Fibroblast of villous mesenchyme (primary cell): ENCODE results near the gene FAM72C. TPM values are rescaled to one million over a fixed set of nuclear protein-coding genes. Genes with fewer than 3 reads are reported as not detected.
"Not testable (repeated sequence)": the region's sequence is repeated elsewhere in the genome, so short reads cannot be mapped to it uniquely, and the experiment has no call there.

Experiments
- DNase-seq: peaks from one replicate; pipeline ENCODE4 v3.0.0-alpha.2; 2010; ENCODE audit warnings: low read depth
- H3K4me3 ChIP-seq: 2 replicates; pipeline ENCODE4 v1.5.1; 2011; ENCODE audit warnings: low read depth, mild to moderate bottlenecking, low read length
- total RNA-seq: library from RNA; depleted of rRNA; stranded (reverse); fragments of >200 nt; gene quantifications from 2 replicates; pipeline ENCODE4 v1.2.3, GENCODE V29; 2012

The FAM72C gene
- total RNA-seq, 1 donor, result 1.3 TPM

DNA sequence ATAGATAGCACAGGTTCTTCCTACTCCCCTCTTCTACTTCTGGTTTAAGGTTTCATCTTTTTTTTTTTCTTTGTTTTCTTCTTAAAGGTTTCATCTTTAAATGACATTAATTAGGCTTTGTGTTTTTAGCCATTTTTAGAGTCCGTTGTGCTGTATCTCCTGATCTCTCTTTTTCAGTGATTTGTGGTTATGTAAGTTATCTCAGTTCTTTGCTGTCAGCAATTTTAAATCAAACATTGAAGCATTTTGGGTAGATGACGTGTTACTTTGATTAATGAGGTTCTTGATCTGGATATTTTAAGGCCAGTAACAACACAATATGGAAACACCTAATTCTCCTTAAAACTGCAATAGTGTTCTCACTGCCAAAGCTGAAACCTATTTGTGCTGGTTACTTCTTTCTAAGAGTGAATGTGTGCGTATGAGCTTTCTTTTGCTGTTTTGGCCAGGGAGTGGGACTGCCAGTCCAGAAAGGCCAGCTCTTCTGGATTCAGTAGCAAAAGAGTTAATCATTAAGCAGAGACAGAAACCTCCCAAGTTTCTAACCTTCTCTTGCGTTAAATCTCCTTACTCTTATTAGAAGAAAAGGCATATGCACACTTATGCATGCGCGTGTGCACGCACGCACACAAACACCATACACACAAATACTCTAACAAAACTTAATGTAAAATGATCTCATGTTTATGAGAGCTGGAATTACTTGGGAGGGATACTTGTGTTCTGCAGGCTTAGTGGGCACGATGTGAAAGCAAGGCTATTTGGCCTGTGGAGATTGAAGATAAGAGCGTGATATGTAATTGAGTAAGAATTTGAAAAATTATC is 17.0 kb upstream of the FAM72C start:
- H3K4me3 ChIP-seq, DNase-seq: not testable (repeated sequence)

DNA sequence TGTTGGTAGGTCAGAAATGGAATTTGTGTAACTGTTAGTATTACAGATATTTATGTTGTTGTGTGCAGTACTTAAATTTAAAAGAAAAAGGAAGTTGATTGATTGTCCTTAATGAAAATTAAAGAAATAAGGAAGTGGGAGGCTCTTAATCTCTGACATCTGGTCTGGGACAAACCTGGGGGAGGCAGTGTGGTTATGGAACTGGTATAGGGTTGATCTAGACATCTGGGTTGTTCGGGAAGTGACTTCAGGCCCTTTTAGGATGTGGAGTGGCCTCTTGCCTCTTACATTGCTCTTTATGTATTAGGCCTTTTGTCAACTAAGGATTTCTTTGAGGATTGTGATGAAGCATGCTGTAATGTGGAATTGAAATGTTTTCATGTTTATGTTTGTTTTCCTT is 16.1 kb upstream of the FAM72C start:
- DNase-seq, H3K4me3 ChIP-seq: not testable (repeated sequence)

- DNase-seq, H3K4me3 ChIP-seq: not testable (repeated sequence)
These were observed 13.1 kb upstream of the FAM72C start for GRCh38 chr1:143984721-143985473.

GRCh38 chr1:143974416-143974815 is 2.6 kb upstream of the FAM72C start:
- peak overlapping the region; percentile 36 for H3K4me3 ChIP-seq
- DNase-seq, result not testable (repeated sequence)

- peak overlapping the region; percentile 48 for H3K4me3 ChIP-seq
- not testable (repeated sequence) for DNase-seq
These were observed 2.2 kb upstream of the FAM72C start for GRCh38 chr1:143973876-143974414.

GRCh38 chr1:143972753-143973326 is 1.1 kb upstream of the FAM72C start:
- not testable (repeated sequence) for DNase-seq, H3K4me3 ChIP-seq

GRCh38 chr1:143965860-143966259 is 5.9 kb downstream of the FAM72C start:
- H3K4me3 ChIP-seq, DNase-seq: not testable (repeated sequence)

DNA sequence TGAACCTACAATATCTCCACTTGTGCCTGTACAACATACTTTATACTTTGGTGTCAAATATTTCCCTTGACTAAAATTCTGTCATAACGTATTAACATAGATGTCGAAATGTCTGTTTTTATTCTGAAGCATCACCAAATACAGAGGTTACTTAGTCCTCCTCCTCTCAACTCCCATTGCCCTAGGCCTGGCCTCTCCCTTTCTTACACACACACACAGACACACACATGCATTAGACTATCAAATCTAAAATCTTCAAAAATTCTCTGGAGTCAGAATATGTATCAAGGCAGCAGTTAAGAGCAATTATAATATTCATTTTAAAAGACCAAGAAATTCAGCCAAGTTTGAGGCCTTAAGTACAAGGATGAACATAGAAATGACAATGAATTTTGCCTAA is 7.5 kb downstream of the FAM72C start:
- H3K4me3 ChIP-seq, DNase-seq: not testable (repeated sequence)

DNA sequence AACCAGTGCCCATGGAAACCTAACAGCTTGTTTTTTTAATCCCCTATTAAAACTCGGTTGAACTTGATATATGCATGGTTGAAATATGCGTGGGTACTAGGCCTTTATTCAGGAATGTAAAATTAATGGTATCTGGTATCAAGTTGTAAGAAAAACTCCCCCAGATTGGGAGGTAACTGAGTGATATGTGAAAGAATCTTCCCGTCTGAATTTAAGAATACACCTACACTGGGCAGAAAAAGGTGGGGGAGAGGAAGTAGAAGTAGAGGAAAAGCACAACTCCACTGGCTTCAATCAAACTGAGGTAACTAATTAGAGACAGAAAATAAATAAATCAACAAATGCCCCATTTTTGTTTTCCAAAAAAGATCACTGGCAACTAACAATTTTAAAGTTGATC is 15.9 kb downstream of the FAM72C start:
- not testable (repeated sequence) for DNase-seq

DNA sequence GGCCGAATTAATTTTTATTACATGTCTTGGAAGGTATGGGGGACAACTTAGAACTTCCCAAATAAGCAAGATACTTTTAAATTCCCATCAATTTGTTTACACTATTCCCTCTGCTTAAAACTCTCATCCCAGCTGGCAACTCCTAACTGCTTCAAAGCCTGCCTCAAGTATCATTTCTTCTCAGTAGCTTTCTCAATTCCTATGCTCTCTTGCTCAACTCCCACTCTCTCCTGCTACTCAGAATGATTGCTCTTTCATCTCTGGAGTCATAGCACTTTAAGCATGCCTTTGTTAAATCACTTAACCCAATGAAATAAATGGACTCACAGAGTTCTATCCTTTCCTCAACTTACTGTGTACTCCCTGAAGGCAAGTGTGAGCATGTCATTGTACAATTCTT is 18.9 kb downstream of the FAM72C start:
- not testable (repeated sequence) for H3K4me3 ChIP-seq, DNase-seq

More for the DNA sequence above, 15.9 kb downstream of the FAM72C start:
- not testable (repeated sequence) for H3K4me3 ChIP-seq

GRCh38 chr1:143951485-143952391 is 20.0 kb downstream of the FAM72C start:
- not testable (repeated sequence) for DNase-seq, H3K4me3 ChIP-seq

DNA sequence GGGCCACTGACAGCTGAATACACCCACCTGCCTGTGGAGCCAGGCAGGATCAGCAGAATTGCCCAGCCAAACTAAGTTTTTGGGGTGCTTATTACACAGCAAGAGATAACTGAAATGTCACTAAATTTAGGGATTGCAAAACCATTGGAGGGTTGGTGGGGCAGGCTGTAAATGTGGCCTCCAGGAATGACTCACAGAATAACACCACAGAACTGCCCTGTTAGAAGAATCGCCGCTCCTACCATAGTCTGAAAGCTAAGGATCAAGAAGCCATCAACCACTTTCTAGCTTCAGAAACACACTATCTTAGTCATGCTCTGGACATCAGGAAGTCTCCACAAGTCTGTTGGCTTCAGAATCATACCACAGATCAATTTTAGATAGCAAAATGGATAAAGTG is 24.0 kb downstream of the FAM72C start:
- H3K4me3 ChIP-seq, DNase-seq: not testable (repeated sequence)

DNA sequence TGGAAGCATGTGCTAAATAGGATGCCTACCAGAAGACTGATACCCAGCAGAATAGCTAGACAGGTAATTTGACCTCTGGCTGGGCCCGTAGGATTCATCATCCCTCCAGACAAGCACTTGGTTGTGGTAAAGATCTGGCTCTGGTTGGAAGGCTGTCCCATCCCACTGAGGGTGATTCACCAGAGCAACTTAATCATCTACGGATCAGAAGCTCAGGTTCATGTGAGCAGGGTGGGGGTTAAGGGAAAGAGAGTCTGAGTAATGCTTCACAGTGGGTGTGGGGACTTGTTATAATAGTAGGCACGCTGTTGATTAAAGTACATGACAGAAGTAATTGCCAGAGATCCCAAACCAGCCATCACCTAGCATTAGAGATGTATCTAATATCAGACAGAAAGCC is 26.5 kb downstream of the FAM72C start:
- DNase-seq, result not testable (repeated sequence)

DNA sequence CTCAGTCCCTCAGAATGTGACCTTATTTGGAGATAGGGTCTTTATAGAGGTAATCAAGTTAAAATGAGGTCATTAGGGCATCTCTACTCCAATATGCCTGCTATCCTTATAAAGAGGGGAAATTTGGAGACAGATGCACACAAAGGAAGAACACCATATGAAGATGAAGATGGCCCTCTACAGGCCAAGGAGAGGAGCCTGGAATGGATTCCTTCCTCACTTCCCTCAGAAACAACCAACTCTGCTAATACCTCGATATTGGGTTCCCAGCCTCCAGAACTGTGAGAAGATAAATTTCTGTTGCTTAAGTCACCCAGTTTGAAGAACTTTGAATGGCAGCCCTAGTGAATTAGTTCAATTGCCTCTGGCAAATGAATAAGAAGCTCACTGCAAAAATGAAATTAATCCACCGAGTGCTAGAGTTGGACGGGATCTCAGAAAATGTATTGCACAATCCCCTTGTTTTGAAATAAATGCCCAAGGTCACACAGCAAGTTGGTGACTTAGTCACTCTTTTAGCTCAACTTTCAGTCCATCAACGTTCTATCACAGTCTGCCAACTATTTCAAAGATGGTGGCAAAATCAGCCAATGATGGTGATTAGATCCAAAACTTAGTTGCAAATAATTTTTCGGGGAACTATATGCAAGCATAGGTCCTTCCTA is 27.1 kb downstream of the FAM72C start:
- DNase-seq, H3K4me3 ChIP-seq: not testable (repeated sequence)

More for the DNA sequence above, 26.5 kb downstream of the FAM72C start:
- H3K4me3 ChIP-seq, result not testable (repeated sequence)

- H3K4me3 ChIP-seq, DNase-seq: not testable (repeated sequence)
These were observed 28.3 kb downstream of the FAM72C start for GRCh38 chr1:143943319-143943978.

GRCh38 chr1:143942238-143942860 is 29.4 kb downstream of the FAM72C start:
- DNase-seq, H3K4me3 ChIP-seq: not testable (repeated sequence)

DNA sequence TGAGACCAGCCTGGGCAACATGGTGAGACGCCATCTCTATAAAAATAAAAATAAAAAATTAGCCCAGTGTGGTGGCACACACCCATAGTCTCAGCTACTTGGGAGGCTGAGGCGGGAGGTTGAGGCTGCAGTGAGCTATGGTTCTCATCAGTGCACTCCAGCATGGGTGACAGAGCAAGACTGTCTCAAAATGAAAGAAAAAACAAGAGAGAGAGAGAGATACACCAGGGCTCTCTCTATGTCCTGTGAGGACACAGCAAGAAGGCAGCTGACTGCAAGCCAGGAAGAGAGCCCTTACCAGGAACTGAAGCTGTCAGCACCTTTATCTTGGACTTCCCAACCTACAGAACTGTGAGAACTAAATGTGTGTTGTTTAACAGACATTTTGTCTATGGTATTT is 32.1 kb downstream of the FAM72C start:
- DNase-seq, H3K4me3 ChIP-seq: not testable (repeated sequence)
